Inflammatory macrophage treated with lipopolysaccharide for 1 hour (primary cell): ENCODE results near the gene RBM17.
A peak's percentile ranks its signal among the peaks of the same experiment; 100 is the strongest.
"Not testable (repeated sequence)": the region's sequence is repeated elsewhere in the genome, so short reads cannot be mapped to it uniquely, and the experiment has no call there.

Experiments
- DNase-seq, 2 donors: peaks; one replicate each; pipeline ENCODE4 v3.0.0-alpha.2; 2020 to 2022

Gene RBM17

DNA sequence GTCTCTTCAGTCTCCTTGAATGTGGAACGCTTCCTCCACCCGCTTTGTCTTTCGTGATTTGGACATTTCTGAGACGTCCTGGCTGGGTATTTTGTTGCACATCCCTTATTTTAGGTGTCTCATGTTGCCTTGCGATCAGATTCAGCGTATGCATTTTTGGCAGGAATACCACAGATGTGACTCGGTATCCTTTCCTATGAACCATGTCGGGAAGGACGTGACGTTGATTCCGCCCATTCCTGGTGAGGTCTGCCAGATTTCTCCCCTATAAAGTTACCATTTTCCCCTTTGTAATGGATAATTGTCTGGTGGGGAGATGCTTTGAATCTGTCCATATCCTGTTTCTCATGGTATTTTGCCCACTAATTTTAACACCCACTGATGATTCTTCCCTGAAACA, 49.6 kb downstream of the RBM17 start:
- no peak for DNase-seq

DNA sequence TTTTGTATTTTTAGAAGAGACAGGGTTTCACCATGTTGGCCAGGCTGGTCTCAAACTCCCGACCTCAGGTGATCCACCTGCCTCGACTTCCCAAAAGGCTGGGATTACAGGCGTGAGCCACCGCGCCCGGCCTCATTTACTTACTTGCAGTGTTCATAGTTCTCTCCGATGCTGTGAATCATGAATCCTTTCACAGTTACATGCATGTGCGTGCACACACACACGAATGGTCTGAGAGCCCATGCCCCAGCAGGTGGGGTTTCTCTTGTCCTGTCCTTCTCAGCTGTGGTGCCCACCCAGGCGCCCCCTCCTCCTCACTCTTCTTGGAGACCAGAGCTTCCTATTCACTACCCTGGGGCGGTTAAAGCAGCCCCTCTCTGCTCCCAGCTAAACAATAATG, 50.6 kb downstream of the RBM17 start:
- DNase-seq, result no peak

DNA sequence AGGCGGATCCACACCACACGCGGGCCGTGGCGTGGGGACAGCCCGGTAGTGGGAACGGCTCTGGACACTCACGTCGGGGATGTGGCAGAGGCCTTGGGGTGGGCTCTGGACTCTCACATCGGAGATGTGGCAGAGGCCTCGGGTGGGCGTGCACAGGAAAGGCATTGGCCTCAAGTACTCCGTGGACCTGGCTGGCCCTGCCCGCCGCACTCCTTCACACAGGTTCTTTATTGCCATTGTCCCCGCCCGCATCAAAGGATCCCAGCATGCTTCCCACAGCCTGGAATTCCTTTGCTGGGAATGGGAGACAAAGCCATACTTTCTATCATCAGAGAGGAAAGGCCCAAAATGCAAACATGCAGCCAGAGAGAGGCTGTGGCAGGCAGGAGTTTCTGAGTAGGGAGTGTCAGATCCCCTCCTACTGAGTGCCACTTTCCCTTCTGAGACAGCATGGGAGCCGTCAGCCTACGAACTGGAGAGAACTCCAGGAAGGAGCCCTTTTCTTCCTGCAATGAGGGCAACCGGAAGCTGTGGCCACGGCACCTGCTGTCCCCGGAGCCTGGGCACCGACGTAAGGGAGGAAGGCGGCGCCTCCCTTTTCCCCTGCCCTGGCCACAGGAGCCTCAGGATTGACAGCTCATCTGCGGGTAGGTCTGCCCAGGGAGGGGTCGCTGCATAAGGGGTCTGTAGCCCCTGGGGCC, 51.5 kb downstream of the RBM17 start:
- no peak for DNase-seq

DNA sequence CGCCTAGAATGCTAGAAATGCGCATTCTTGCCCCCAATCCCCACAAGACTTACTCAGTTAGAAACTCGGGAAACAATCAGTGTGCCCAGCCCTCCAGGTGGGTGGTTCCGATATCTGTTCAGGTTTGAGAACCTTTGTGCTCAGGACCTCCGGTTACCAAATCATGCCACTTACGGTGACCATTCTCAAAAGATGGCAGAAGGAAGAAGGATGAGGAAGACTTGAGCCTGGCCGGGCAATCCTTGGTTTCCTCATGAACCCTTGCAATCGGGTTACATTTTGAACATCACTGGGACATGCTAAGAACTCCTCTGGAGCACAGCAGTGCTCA, 52.1 kb downstream of the RBM17 start:
- DNase-seq, result no peak

DNA sequence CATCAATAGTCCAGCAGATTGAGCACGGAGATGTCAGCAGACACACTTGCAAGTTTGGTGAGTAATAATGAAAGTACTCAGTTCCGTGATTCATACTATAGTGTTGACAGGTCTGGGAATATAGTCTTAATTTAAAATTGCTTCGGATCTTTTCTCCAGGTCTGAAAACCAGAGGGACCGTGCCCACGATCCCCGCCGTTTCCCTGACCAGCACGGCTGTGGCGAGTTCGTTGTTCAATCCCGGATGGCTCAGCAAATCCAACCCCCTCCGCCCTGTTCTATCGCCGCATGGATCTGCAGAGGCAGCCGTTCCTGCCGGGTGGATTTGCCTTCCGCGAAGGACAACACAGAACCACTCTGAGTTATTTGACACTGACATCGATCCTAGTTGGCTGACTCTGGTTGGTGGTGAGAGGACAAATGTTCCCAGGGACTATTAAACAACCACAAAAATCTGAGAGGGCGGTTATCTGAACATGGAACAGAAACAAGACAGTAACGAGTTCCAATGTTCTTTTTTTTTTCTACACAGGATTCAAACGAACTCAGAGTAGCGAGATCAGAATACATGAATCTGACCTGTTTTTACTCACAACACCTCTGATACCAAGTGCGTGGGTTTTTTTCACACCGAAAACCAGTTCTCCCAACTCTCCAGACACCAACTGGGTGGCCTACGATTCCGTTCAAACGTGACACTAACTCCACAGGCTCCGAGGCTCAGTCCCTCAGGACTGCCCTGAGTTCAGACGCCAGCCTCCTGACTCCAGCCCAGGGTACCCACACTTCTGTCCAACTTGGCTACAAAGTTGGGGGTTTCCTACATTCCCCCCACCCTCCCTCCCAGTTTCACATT, 52.7 kb downstream of the RBM17 start:
- peak; percentile 73 to 74 for DNase-seq

DNA sequence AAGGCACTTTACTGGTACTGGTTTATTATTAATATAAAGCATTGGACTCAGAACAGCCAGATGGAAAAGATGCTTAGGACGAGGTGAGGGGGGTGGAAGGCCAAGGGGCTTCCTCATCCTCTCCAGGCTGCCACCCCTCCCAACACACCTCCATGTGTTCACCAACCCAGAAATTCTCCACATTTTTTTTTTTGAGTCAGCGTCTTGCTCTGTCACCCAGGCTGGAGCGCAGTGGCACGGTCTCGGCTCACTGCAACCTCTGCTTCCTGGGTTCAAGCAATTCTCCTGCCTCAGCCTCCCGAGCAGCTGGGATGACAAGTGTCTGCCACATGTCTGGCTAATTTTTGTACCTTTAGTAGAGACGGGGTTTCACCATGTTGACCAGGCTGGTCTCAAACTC, 53.4 kb downstream of the RBM17 start:
- DNase-seq, result not testable (repeated sequence)

DNA sequence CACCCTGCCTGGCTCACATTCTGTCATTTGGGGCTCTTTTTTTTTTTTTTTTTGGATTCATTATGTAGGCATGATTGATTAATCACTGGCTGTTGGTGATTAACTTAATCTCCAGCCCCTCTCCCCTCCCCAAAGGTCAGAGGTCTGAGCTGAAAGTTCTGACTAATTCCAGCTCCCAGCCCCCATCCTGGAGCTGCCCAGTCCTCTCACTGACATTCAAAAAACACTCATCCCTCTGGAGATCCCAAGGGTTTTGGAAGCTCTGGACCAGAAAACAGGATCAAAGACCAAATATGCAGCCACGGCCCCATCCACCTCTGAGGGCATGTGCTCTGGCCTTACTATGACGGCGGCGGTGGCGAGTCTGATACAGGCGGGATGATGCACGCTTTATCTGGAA, 53.8 kb downstream of the RBM17 start:
- no peak for DNase-seq

DNA sequence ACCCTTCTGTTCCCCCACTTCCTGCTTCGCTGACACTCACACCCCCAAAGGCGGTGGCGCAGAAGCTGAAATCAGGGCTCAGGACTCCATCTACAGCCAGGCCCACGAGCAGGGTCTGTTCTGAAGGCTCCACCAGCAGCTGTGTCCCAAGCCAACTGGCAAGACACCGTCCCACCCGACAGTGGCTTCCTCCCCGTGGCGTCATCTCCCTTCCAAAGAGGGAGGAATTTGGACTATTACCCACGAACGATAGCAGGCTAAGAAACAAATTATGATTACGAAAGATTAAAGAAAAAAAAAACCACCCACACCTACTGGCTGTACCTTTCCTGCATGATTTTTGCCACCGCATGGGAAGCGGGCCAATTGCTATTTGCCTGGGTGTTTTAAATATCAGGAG, 54.3 kb downstream of the RBM17 start:
- no peak for DNase-seq

DNA sequence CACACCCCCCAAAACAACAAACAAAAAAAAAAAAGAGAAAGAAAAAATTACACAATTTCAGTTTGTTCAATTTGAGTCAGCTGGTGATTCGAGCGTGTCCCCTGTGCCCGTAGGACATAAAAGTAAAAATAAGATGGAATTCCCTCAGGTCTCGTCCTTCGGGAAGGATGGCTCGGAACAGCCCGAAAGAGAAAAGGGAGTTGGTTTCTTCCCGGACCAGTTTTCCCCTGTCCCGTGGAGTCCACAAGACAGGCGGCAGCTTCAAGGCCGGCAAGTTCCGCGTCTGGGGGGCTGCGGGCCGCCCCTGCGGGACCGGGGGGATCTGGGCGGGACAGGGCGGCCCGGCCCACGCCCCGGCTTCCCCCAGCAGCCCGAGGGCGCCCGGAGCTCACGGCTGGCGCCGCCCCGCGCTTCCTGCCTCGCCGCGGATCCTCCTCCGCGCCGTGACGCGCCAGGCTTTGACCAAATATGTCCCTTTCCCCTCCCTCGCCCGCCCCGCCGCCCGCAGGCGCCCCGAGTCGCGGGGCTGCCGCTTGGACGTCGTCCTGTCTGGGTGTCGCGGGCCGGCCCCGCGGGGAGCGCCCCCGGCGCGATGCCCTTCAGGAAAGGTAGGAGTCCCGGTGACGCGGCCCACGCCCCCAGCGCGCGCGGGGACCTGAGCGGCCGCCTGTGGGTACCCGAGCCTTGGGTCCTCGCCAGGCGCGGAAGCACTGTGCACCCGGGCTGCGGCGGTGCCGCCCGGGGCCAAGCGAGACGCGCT, 55.8 kb downstream of the RBM17 start:
- DNase-seq, result peak; percentile 87 to 91

DNA sequence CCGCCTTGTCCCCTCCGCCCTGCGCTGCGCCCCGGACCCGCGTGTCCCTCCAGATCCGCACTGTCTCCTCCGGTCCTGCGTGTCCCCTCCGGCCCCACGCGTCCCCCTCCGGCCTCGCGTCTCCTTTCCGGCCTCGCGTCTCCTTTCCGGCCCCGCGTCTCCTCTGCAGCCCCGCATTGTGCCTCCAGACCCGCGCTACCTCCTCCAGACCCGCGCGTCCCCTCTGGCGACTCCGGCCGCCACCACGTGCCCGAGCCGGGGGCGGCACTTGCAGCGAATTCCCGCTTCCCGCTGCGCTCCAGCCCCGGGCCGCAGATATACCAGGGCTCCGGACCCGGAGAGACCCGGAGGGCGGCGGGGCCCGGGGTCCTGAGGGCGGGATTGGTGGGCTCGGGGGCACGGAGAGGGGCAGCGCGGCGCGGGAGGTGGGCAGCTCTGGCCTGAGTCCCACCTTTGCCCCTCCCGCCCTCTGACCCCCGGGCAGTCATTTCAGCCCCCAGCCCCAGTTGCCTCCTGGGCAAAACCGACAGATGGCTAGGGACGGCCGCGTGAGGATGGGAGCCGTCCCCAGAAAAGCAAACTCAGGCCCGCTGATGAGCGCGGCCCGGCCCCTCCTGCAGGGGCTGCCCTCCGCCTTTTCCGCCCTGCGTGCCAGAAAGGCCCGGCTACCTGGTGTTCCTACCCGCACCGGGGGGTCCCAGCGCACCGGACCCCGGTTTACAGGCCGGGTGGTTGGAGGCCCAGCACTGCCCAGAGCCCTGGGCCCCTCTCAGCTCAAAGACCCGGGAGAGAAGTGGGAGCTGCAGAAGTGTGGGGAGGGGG, 56.5 kb downstream of the RBM17 start:
- DNase-seq, result no peak

DNA sequence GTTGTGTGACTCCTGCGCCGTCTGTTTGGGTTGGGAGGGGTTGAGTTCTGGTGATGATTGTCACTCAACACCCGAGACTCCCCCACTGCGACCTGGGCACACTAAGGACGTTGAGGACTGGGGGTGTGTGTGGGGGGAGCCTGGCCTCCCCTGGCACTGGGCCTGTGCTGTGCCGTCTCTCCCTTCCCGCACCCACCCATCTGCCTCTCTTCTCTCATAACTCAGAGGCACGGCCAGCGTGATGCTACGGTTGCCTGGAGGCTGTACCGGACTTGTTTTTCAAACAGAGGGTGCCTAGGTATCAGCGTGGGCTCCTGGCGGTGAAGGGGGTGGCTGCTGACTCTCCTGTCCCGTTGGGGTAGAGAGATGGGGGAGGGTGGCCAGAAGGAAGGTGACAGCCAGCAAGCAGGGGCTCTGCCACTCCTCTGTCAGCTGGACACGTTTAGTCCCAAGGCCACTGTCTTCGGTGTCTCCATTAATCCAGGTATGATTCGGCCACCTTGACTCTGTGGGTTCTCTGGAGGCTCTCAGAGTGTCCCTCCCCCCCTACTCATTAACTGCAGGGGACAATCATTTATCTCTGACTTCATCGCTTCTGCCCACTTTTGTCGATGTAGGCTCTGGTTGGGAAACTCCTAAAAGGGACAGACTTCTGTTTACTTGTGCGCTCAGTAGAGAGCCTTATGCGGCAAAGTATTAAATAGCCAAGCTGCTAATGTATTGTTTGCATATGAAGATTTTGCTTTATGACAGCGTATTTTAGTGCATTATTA, 57.4 kb downstream of the RBM17 start:
- no peak for DNase-seq

DNA sequence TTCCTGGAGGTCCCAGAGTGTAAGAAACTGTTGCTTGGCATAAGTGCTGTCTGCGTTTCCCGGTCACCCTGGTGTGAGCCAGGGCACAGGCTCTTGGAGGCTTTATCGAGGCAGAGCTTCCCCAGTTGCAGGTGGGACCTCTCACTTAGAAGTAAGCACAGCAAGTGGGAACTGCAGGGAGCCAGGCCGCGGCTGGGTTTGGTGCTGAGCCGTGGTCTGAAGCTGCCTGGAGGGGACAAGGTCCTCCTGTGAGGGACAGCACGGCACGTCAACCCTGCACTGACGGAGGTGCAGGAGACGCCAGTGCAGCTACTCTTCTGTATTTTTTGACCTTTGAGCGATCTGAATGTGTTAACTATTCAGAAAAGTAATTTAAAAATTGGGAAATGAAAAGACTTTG, 58.1 kb downstream of the RBM17 start:
- DNase-seq, result no peak

DNA sequence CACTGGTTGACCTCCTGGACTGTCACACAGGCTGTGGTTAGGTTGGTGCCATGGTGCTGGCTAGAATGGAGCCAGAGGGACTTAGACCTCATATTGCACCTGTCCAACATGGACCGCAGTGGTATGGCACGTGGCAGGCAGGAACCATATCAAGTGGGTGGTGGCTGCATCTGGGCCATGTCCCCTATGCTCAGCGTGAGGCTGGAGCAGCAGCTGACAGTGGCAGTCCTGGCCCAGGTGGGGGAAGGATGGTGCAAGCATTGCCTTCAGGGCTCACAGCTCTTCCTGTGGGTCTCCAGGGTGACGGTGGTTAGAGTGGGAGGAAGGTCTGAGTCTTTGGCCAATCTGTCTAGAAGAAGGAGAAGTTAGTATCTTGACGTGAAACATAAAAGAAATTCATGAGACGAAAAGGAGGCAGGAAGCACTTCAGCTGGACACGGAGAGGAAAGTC, 59.4 kb downstream of the RBM17 start:
- peak; percentile 69 to 82 for DNase-seq

DNA sequence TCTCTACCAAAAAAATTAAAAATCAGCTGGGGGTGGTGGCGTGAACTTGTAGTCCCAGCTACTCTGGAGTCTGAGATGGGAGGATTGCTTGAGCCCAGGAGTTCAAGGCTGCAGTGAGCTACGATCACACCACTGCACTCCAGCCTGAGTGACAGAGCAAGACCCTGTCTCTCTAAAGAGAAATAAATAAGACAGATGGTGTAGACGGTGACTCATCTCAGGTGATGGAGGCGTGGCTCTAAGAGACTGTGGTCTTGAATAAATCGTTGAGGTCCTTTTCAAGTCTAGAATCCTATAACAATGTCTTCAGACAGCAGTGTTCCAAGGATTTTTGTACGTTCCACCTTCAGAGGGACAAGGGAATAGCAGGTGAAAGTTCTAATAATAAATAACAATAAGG, 60.1 kb downstream of the RBM17 start:
- DNase-seq, result no peak

DNA sequence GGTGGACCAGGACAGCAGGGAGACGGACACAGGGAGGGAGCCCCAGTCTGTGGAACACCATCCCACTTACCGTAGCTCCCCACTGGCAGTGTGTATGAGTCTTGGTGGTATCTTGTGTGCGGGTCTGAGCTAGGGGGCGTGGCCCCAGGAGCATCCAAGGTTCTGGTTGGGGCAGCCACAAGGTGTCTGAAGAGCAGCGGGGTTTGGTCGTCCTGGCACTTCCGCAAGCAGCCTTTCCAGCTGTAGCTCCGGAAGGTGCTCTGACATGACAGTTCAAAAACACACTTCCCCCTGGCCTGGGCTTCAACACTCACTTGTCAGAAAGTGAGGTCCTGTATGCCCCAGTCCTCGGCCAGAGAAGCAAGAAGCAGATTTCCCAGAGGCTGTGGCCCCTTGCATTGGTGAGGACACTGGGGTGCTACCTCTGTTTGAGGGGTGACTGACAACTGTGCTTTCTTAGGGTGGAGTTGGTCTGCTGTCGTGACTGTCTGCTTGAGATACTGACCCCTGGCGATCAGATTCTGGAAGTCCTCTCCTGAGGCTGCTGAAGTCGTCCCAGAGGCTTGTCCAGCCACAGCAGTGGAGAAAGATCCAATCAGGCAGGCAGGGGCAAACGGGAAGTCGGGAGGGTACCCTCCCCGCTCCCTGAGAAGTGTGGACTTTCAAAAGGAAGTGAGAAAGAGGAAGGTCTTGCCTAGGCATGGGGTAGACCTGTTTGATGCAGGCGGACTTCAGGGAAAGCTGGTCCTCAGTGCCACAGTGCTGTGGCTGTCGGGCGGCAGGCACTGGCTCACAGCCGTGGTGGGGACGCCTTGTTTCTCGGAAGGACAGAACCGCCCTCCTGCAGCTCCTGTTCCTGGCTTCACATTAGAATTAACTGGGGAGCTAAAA, 62.5 kb downstream of the RBM17 start:
- DNase-seq, result peak; percentile 91 to 93

DNA sequence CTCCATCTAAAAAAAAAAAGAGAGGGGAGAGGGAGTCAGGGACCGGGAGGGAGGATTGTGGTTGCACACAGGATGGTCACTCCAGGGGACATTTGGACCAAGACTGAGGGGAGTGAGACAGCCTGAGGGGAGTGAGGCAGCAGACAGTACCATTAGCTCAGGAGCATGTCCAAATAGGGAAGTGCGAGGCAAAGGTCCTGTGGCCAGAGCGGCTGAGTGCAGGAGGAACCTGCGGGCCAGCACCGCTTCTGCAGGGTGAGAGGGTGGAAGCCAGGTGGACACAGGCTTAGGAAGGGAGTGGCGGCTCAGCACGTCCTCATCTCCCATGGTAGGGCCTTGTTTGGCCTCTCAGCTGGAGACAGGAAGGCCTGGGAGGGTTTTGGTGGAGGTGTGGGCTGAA, 65.0 kb downstream of the RBM17 start:
- DNase-seq, result no peak

DNA sequence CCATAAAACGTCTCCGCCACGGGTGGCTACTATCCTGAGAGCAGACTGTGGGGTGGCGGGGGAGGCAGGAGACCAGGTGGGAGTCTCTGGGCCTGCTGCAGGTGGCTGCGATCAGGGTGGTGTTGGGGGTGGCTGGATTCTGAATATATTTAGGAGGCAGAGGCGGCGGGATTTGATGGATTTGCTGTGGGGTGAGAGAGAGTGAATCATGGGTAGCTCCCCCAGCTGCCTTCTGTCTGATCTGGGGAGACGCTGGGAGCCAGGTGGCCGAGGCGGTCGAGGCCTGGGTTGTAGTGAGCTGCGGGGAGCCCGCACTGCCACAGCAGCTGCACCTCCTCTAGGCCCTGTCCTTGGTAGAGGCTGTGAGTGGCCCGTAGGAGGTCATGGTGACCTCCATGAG, 65.7 kb downstream of the RBM17 start:
- no peak for DNase-seq

DNA sequence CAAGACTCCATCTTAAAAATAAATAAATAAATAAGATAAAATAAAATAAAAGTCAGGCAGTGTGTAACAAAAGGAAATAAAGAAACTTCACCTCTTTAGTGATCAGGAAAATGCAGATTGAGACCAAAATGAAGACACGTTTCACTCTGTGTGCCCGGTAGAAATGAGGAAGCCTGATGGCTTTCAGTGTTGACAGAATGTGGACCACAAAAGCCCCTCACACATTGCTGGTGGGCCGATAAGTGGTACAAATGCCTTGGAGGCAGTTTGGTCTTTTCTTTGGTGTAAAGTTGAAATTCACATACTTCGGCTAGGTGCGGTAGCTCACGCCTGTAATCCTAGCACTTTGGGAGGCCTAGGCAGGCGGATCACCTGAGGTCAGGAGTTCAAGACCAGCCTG, 69.4 kb downstream of the RBM17 start:
- no peak for DNase-seq

DNA sequence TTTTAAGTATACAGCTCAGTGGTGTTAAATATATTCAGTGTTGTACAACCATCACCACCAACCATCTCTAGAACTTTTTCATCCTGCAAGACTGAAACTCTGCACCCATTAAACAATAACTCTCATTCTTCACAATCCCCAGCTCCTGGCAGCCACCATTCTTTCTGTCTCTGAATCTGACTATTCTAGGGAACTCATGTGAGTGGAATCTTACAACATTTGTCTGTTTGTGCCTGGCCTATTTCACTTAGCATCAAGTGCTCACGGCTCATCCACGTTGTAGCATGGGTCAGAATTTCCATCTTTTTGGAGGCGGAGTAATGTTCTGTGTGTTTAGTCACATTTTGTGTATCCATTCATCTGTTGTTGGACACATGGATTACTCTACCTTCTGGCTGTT, 73.1 kb downstream of the RBM17 start:
- peak in 1 of 2 donors; percentile 62 for DNase-seq

DNA sequence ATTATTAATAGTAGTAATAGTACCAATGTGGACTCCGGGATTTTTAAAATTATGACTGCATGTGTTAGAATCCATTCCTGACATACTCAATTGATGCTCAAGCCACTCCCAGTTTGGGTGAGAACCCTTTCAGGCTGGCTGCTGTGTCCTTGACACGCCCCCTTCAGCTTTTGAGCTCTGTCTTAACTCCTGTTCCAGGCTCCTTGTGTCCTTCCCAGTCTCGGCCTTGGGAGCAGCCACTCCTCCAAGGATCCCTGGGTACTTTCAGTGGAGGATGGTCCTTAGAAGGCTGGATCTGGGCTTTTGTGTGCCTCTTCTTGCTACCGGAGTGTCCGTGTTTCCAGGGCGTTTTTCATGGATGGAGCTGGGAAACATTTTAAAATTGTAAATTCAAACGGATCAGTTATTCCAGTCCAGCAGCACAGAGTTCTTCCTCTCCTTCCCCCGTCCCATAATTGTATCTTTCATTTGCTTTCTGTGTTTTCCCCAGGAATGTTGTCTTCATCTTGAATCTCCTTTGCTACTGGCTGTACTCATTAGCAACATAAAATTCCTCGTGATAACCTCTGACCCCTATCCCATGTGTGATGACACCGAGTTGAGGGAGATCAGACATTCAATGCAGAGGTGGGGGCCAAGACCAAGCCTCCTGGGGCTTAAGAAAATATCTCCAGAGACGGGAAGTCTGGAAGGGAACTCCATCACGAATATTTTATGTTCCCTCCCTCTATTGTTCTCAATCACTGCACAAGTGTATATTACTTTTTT, 73.9 kb downstream of the RBM17 start:
- DNase-seq, result no peak
